Measurements from ENCODE around the gene PACRG.

PACRG gene

GRCh38 chr6:163010145-163010544, 282.4 kb downstream of the PACRG start:
- TF ChIP-seq, protein P1, sequence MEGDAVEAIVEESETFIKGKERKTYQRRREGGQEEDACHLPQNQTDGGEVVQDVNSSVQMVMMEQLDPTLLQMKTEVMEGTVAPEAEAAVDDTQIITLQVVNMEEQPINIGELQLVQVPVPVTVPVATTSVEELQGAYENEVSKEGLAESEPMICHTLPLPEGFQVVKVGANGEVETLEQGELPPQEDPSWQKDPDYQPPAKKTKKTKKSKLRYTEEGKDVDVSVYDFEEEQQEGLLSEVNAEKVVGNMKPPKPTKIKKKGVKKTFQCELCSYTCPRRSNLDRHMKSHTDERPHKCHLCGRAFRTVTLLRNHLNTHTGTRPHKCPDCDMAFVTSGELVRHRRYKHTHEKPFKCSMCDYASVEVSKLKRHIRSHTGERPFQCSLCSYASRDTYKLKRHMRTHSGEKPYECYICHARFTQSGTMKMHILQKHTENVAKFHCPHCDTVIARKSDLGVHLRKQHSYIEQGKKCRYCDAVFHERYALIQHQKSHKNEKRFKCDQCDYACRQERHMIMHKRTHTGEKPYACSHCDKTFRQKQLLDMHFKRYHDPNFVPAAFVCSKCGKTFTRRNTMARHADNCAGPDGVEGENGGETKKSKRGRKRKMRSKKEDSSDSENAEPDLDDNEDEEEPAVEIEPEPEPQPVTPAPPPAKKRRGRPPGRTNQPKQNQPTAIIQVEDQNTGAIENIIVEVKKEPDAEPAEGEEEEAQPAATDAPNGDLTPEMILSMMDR (IDR thresholded peaks at IDR 0.05; ENCODE audit: poor library complexity, severe bottlenecking) = no peak
- DNase-seq (ENCODE audit: low spot score) = no peak
- ATAC-seq (ENCODE audit: low read depth) = no peak
- no peak overlapping the region for H3K4me3 ChIP-seq (ENCODE audit: severe bottlenecking)
- H3K36me3 ChIP-seq (ENCODE audit: low read depth) = no peaks in the 10 kb centered on the region
- H3K27ac ChIP-seq (ENCODE audit: poor library complexity, severe bottlenecking) = no peak overlapping the region
- no peaks in the 10 kb centered on the region for H3K9me3 ChIP-seq (ENCODE audit: severe bottlenecking)
- no peaks in the 10 kb centered on the region for H3K4me1 ChIP-seq (ENCODE audit: insufficient read depth, poor library complexity, severe bottlenecking)
- H3K27me3 ChIP-seq (ENCODE audit: insufficient read depth, poor library complexity, severe bottlenecking) = no peaks in the 10 kb centered on the region

DNA sequence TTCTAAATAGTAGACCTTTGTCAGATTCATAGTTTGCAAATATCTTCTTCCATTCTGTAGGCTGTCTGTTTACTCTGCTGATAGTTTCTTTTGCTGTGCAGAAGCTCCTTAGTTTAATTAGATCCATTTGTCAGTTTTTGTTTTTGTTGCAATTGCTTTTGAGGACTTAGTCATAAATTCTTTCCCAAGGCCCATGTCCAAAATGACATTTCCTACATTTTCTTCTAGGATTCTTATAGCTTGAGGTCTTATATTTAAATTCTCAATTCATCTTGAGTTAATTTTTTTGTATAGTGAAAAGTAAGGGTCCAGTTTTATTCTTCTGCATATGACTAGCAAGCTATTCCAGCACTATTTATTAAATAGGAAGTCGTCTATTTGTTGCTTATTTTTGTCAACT, 287.0 kb downstream of the PACRG start:
- ATAC-seq (ENCODE audit: low read depth) (no peak), DNase-seq (ENCODE audit: low spot score) (no peak)
- H3K27ac ChIP-seq (ENCODE audit: poor library complexity, severe bottlenecking) = no peak overlapping the region
- H3K4me1 ChIP-seq (ENCODE audit: insufficient read depth, poor library complexity, severe bottlenecking) = no peaks in the 10 kb centered on the region
- H3K4me3 ChIP-seq (ENCODE audit: severe bottlenecking) = no peak overlapping the region
- no peaks in the 10 kb centered on the region for H3K36me3 ChIP-seq (ENCODE audit: low read depth)
- peaks cover 13% of the 10 kb centered on the region for H3K27me3 ChIP-seq (ENCODE audit: insufficient read depth, poor library complexity, severe bottlenecking)
- H3K9me3 ChIP-seq (ENCODE audit: severe bottlenecking) = no peaks in the 10 kb centered on the region
- TF ChIP-seq, protein P1 (IDR thresholded peaks at IDR 0.05; ENCODE audit: poor library complexity, severe bottlenecking) = no peak

DNA sequence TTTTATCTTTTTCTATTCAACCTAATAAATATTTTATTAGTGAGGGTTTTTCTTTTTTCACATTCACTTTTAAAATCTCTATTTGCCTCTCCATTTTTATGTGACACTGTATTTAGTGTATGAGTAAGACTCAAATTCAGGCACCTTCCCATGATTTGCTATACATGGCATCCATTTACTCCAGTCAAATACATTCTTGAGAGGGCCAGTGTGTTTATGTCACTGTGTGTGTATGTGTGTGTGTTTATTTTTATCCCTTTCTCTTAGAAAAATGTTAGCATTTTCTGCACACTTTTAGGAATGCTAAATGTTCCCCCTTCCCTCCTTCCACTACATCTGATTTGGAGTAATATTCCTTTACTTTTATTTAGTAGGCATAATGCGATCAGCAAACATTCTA, 290.0 kb downstream of the PACRG start:
- H3K27me3 ChIP-seq (ENCODE audit: insufficient read depth, poor library complexity, severe bottlenecking) = peaks cover 17% of the 10 kb centered on the region
- no peak overlapping the region for H3K4me3 ChIP-seq (ENCODE audit: severe bottlenecking)
- H3K4me1 ChIP-seq (ENCODE audit: insufficient read depth, poor library complexity, severe bottlenecking) = no peaks in the 10 kb centered on the region
- TF ChIP-seq, protein P1 (IDR thresholded peaks at IDR 0.05; ENCODE audit: poor library complexity, severe bottlenecking) = no peak
- H3K9me3 ChIP-seq (ENCODE audit: severe bottlenecking) = no peaks in the 10 kb centered on the region
- no peak for DNase-seq (ENCODE audit: low spot score)
- no peak for ATAC-seq (ENCODE audit: low read depth)
- H3K36me3 ChIP-seq (ENCODE audit: low read depth) = no peaks in the 10 kb centered on the region
- H3K27ac ChIP-seq (ENCODE audit: poor library complexity, severe bottlenecking) = no peak overlapping the region

DNA sequence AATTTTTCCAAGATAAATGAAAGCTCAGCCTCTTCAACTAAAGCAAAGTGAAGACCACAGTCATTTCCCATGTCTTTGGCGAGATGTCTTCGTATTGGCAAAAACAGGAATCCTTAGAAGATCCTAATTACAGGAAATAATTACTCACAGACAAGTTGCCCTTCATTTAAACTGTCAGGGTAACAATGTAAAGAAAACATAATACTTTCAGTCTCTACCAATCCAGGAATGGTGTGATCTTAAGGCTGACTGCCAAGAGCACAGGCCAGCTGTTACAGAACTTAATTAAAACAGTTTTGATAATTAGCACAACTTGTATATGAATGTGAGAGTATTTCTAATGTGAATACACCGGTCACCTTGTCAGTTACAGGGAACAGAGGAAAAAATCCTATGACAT, 292.2 kb downstream of the PACRG start:
- no peaks in the 10 kb centered on the region for H3K4me1 ChIP-seq (ENCODE audit: insufficient read depth, poor library complexity, severe bottlenecking)
- DNase-seq (ENCODE audit: low spot score) = no peak
- TF ChIP-seq, protein P1 (IDR thresholded peaks at IDR 0.05; ENCODE audit: poor library complexity, severe bottlenecking) = no peak

GRCh38 chr6:163021054-163021453, 293.3 kb downstream of the PACRG start:
- no peaks in the 10 kb centered on the region for H3K36me3 ChIP-seq (ENCODE audit: low read depth)
- DNase-seq (ENCODE audit: low spot score) (no peak), ATAC-seq (ENCODE audit: low read depth) (no peak)
- peaks cover 17% of the 10 kb centered on the region for H3K27me3 ChIP-seq (ENCODE audit: insufficient read depth, poor library complexity, severe bottlenecking)
- TF ChIP-seq, protein P1 (IDR thresholded peaks at IDR 0.05; ENCODE audit: poor library complexity, severe bottlenecking) = no peak
- peaks cover 1% of the 10 kb centered on the region for H3K9me3 ChIP-seq (ENCODE audit: severe bottlenecking)
- H3K27ac ChIP-seq (ENCODE audit: poor library complexity, severe bottlenecking) = no peak overlapping the region
- no peaks in the 10 kb centered on the region for H3K4me1 ChIP-seq (ENCODE audit: insufficient read depth, poor library complexity, severe bottlenecking)
- H3K4me3 ChIP-seq (ENCODE audit: severe bottlenecking) = no peak overlapping the region

More for the DNA sequence above, 292.2 kb downstream of the PACRG start:
- Histone ChIP-seq H3K36me3 (ENCODE audit: low read depth) (no peaks in the 10 kb centered on the region), H3K27ac (ENCODE audit: poor library complexity, severe bottlenecking) (no peak overlapping the region), H3K9me3 (ENCODE audit: severe bottlenecking) (peaks cover 1% of the 10 kb centered on the region), H3K27me3 (ENCODE audit: insufficient read depth, poor library complexity, severe bottlenecking) (peaks cover 17% of the 10 kb centered on the region), H3K4me3 (ENCODE audit: severe bottlenecking) (no peak overlapping the region)
- ATAC-seq (ENCODE audit: low read depth) = no peak
